Esophagus muscularis mucosa (tissue), 4 donors: Measurements from ENCODE around the gene UST. TPM values are rescaled to one million over a fixed set of nuclear protein-coding genes. Genes with fewer than 3 reads are reported as not detected.

ENCODE experiments used
- DNase-seq: peaks from one replicate; pipeline ENCODE4 v3.0.0-alpha.2; 2017; ENCODE audit errors: extremely low spot score
- H3K27ac ChIP-seq, 4 donors: fragments of 200-600 bp; sonication (generic); replicated peaks in 1 of 4; 1 replicate in 3 of 4; 2 replicates in 1 of 4; pipeline ENCODE4 v1.5.1; 2016 to 2019; ENCODE audit warnings: mild to moderate bottlenecking in 1 of 4
- H3K27me3 ChIP-seq, 4 donors: fragments of 200-600 bp; sonication (generic); one replicate each; pipeline versions ENCODE4 v1.5.1 to v1.6.0; 2016 to 2019
- H3K36me3 ChIP-seq, 4 donors: fragments of 200-600 bp; sonication (generic); one replicate each; pipeline ENCODE4 v1.5.1; 2016 to 2019
- H3K4me1 ChIP-seq, 4 donors: fragments of 200-600 bp; sonication (generic); one replicate each; pipeline ENCODE4 v1.5.1; 2016 to 2019
- H3K4me3 ChIP-seq, 4 donors: fragments of 200-600 bp; sonication (generic); 1 replicate in 2 of 4; 2 replicates in 2 of 4; pipeline ENCODE4 v1.5.1; 2016 to 2019; ENCODE audit warnings: mild to moderate bottlenecking in 4 of 4, moderate library complexity in 1 of 4
- H3K9me3 ChIP-seq, 4 donors: fragments of 200-600 bp; sonication (generic); 1 replicate in 3 of 4; 2 replicates in 1 of 4; pipeline ENCODE4 v1.5.1; 2016 to 2019
- CTCF ChIP-seq, 3 experiments: fragments of 200-600 bp in 2 of 3; fragments of 450-650 bp in 1 of 3; sonication (generic) in 2 of 3; IDR thresholded peaks; one replicate each; pipeline ENCODE4 v1.5.1; 2017 to 2019; ENCODE audit warnings: antibody characterized with exemption in 3 of 3, mild to moderate bottlenecking in 2 of 3, moderate library complexity in 1 of 3
- EP300 ChIP-seq: sonication (generic); formaldehyde crosslinking; IDR thresholded peaks from one replicate; pipeline ENCODE4 v1.6.1; 2017; ENCODE audit warnings: antibody characterized with exemption
- POLR2A ChIP-seq: fragments of 450-650 bp; IDR thresholded peaks from one replicate; pipeline ENCODE4 v1.6.1; 2017; ENCODE audit warnings: antibody characterized with exemption, moderate library complexity, mild to moderate bottlenecking, low read depth
- POLR2AphosphoS5 ChIP-seq, 2 donors: sonication (generic); formaldehyde crosslinking; IDR thresholded peaks; one replicate each; pipeline ENCODE4 v1.6.1; 2017; ENCODE audit warnings: antibody characterized with exemption in 2 of 2
- WGBS: methylation state at CpG from one replicate; pipeline ENCODE4 v1.1.5; 2018; 5-methylcytosine and 5-hydroxymethylcytosine counted together
- intact Hi-C: fragments of 100-400 bp; cut with DNase I; formaldehyde crosslinking; loops from one replicate; pipeline ENCODE4 v1.15.1; 2023
- total RNA-seq, 4 donors: library from RNA; depleted of rRNA; stranded (reverse); fragments of >200 nt; gene quantifications; one replicate each; pipeline versions ENCODE4 v1.1.0 to v1.2.1, GENCODE V29; 2016

The UST gene
- total RNA-seq, 4 donors from 2014 or later, result 29.1 to 46.3 (median 32.4) TPM

GRCh38 chr6:149026530-149026942, 279.7 kb downstream of the UST start:
- intact Hi-C loops, result loop anchor here (2.0 to 5.0 kb wide), 2 partner anchors 406 to 492 kb away; no protein-coding TSS in a partner anchor
- TF ChIP-seq EP300, result no peak
- TF ChIP-seq POLR2A, result no peak
- peak; percentile 36 to 47 (median 43) for TF ChIP-seq CTCF (IDR thresholded peaks at IDR 0.05)
- peak in 1 of 2 donors; percentile 7 for TF ChIP-seq POLR2AphosphoS5 (IDR thresholded peaks at IDR 0.05)
- no peaks in the 10 kb centered on the region for H3K27me3 ChIP-seq
- H3K4me1 ChIP-seq, result peaks cover 0 to 8% (median 3%) of the 10 kb centered on the region in 4 donors
- H3K4me3 ChIP-seq, result no peak overlapping the region
- H3K27ac ChIP-seq, result no peak overlapping the region
- peaks cover 0 to 5% (median 0%) of the 10 kb centered on the region in 4 donors for H3K9me3 ChIP-seq
- DNase-seq, result peak; percentile 17
- WGBS, result 44% methylated on average over 4 of the region's 4 CpGs
- H3K36me3 ChIP-seq, result peaks cover 8 to 24% (median 10%) of the 10 kb centered on the region in 4 donors

- DNase-seq, result peak; percentile 75
- peaks cover 0 to 17% (median 12%) of the 10 kb centered on the region in 4 donors for H3K4me1 ChIP-seq
- H3K27ac ChIP-seq, result no peak overlapping the region
- H3K4me3 ChIP-seq, result no peak overlapping the region
- TF ChIP-seq POLR2AphosphoS5 (IDR thresholded peaks at IDR 0.05) (no peak), POLR2A (no peak), EP300 (no peak), CTCF (IDR thresholded peaks at IDR 0.05) (no peak)
- H3K36me3 ChIP-seq, result peaks cover 2 to 14% (median 3%) of the 10 kb centered on the region in 4 donors
- H3K27me3 ChIP-seq, result no peaks in the 10 kb centered on the region
- 83% methylated on average over 1 of the region's 1 CpG for WGBS
- intact Hi-C loops, result loop anchor here (2.0 to 5.0 kb wide), 2 partner anchors 405 to 491 kb away; no protein-coding TSS in a partner anchor
- peaks cover 0 to 5% (median 0%) of the 10 kb centered on the region in 4 donors for H3K9me3 ChIP-seq
Measured at GRCh38 chr6:149027484-149027883, 280.7 kb downstream of the UST start.

GRCh38 chr6:149028767-149029405, 282.1 kb downstream of the UST start:
- peak; percentile 78 for DNase-seq

GRCh38 chr6:149031201-149031858, 284.5 kb downstream of the UST start:
- intact Hi-C loops, result no loop called here
- 84% methylated on average over 4 of the region's 4 CpGs for WGBS
- no peak for TF ChIP-seq CTCF (IDR thresholded peaks at IDR 0.05)
- peak overlapping the region in 1 of 4 donors; percentile 20 for H3K27ac ChIP-seq
- H3K9me3 ChIP-seq, result peaks cover 0 to 3% (median 0%) of the 10 kb centered on the region in 4 donors
- DNase-seq, result no peak
- no peaks in the 10 kb centered on the region for H3K27me3 ChIP-seq
- peaks cover 0 to 30% (median 26%) of the 10 kb centered on the region in 4 donors for H3K4me1 ChIP-seq
- H3K4me3 ChIP-seq, result no peak overlapping the region
- H3K36me3 ChIP-seq, result no peaks in the 10 kb centered on the region

More at GRCh38 chr6:149028767-149029405, 282.1 kb downstream of the UST start:
- intact Hi-C loops, result loop anchor here (5.0 kb wide), 1 partner anchor 403 kb away; no protein-coding TSS in a partner anchor
- Histone ChIP-seq H3K4me3 (no peak overlapping the region), H3K27ac (no peak overlapping the region), H3K36me3 (peaks cover 0 to 2% (median 0%) of the 10 kb centered on the region in 4 donors), H3K4me1 (peaks cover 0 to 30% (median 26%) of the 10 kb centered on the region in 4 donors), H3K27me3 (no peaks in the 10 kb centered on the region), H3K9me3 (peaks cover 0 to 5% (median 0%) of the 10 kb centered on the region in 4 donors)
- TF ChIP-seq POLR2AphosphoS5 (IDR thresholded peaks at IDR 0.05), result no peak
- TF ChIP-seq POLR2A, result no peak
- TF ChIP-seq CTCF (IDR thresholded peaks at IDR 0.05), result peak; percentile 67 to 78 (median 74)
- TF ChIP-seq EP300, result no peak
- WGBS, result 11% methylated on average over 6 of the region's 6 CpGs
